Osteocyte (in vitro differentiated cells): ENCODE measurements around the gene TSPAN5. TPM values are rescaled to one million over a fixed set of nuclear protein-coding genes. Genes with fewer than 3 reads are reported as not detected.

Experiments used
- DNase-seq: peaks from one replicate; pipeline ENCODE4 v3.0.0; 2021; ENCODE audit warnings: mixed read lengths; ENCODE audit not compliant: unreplicated experiment; ENCODE audit errors: extremely low spot score
- H3K27ac Mint-ChIP-seq: one replicate; pipeline ENCODE4 v1.8.0; 2021; ENCODE audit warnings: mild to moderate bottlenecking, mixed read lengths; ENCODE audit not compliant: unreplicated experiment
- H3K27me3 Mint-ChIP-seq: one replicate; pipeline ENCODE4 v1.8.0; 2021; ENCODE audit warnings: mixed read lengths; ENCODE audit not compliant: unreplicated experiment
- H3K36me3 Mint-ChIP-seq: one replicate; pipeline ENCODE4 v1.8.0; 2021; ENCODE audit warnings: mixed read lengths; ENCODE audit not compliant: unreplicated experiment
- H3K4me1 Mint-ChIP-seq: one replicate; pipeline ENCODE4 v1.8.0; 2021; ENCODE audit warnings: mixed read lengths; ENCODE audit not compliant: unreplicated experiment
- H3K4me3 Mint-ChIP-seq: one replicate; pipeline ENCODE4 v1.8.0; 2021; ENCODE audit warnings: mild to moderate bottlenecking, moderate library complexity, mixed read lengths; ENCODE audit not compliant: unreplicated experiment
- H3K9me3 Mint-ChIP-seq: one replicate; pipeline ENCODE4 v1.8.0; 2021; ENCODE audit warnings: mixed read lengths; ENCODE audit not compliant: unreplicated experiment
- total RNA-seq: library from RNA; stranded (reverse); gene quantifications from 2 replicates; pipeline ENCODE4 v1.2.1, GENCODE V29; 2021
- TF ChIP-seq, protein P1 (sequence below): fragments of 200-600 bp; sonication (generic); IDR thresholded peaks from 2 replicates; pipeline ENCODE4 v1.5.0; 2021; ENCODE audit warnings: antibody characterized with exemption, mild to moderate bottlenecking, moderate library complexity

The TSPAN5 gene
- total RNA-seq, 1 donor from 2014 or later: 64.2 TPM

- H3K4me3 Mint-ChIP-seq: no peak overlapping the region
- peaks cover 77% of the 10 kb centered on the region for H3K4me1 Mint-ChIP-seq
These were observed 141.8 kb downstream of the TSPAN5 start for GRCh38 chr4:98516441-98517217.

GRCh38 chr4:98516042-98516440, 142.4 kb downstream of the TSPAN5 start:
- Mint-ChIP-seq H3K27me3 (no peaks in the 10 kb centered on the region), H3K9me3 (no peaks in the 10 kb centered on the region), H3K4me3 (no peak overlapping the region), H3K27ac (peak overlapping the region; percentile 83), H3K4me1 (peaks cover 78% of the 10 kb centered on the region), H3K36me3 (no peaks in the 10 kb centered on the region)
- DNase-seq: no peak
- TF ChIP-seq, protein P1, sequence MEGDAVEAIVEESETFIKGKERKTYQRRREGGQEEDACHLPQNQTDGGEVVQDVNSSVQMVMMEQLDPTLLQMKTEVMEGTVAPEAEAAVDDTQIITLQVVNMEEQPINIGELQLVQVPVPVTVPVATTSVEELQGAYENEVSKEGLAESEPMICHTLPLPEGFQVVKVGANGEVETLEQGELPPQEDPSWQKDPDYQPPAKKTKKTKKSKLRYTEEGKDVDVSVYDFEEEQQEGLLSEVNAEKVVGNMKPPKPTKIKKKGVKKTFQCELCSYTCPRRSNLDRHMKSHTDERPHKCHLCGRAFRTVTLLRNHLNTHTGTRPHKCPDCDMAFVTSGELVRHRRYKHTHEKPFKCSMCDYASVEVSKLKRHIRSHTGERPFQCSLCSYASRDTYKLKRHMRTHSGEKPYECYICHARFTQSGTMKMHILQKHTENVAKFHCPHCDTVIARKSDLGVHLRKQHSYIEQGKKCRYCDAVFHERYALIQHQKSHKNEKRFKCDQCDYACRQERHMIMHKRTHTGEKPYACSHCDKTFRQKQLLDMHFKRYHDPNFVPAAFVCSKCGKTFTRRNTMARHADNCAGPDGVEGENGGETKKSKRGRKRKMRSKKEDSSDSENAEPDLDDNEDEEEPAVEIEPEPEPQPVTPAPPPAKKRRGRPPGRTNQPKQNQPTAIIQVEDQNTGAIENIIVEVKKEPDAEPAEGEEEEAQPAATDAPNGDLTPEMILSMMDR: no peak

More at GRCh38 chr4:98516441-98517217, 141.8 kb downstream of the TSPAN5 start:
- TF ChIP-seq, protein P1: no peak
- H3K27ac Mint-ChIP-seq: peak overlapping the region; percentile 83
- H3K27me3 Mint-ChIP-seq: no peaks in the 10 kb centered on the region
- no peaks in the 10 kb centered on the region for H3K9me3 Mint-ChIP-seq
- no peak for DNase-seq
- no peaks in the 10 kb centered on the region for H3K36me3 Mint-ChIP-seq

DNA sequence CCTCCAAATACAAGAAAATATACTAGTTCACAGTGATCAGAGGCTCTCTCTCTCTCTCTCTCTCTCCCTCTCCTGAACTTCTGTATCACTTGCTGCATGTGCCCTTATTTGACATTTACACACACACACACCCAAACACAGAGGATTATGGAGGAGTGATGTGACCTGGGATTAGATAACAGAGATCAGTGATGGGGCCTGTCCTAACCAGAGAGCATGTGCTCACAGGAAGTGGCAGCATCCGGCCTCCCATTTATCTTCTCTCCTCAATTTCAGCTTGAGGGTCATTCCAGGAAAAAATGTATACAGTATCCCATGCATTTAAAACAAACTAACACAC, 143.0 kb downstream of the TSPAN5 start:
- no peaks in the 10 kb centered on the region for H3K36me3 Mint-ChIP-seq
- TF ChIP-seq, protein P1: no peak
- DNase-seq: no peak
- H3K9me3 Mint-ChIP-seq: no peaks in the 10 kb centered on the region
- peaks cover 84% of the 10 kb centered on the region for H3K4me1 Mint-ChIP-seq
- H3K27me3 Mint-ChIP-seq: no peaks in the 10 kb centered on the region
- H3K27ac Mint-ChIP-seq: peak overlapping the region; percentile 83
- H3K4me3 Mint-ChIP-seq: no peak overlapping the region

GRCh38 chr4:98514741-98515469, 143.5 kb downstream of the TSPAN5 start:
- Mint-ChIP-seq H3K36me3 (no peaks in the 10 kb centered on the region), H3K27me3 (no peaks in the 10 kb centered on the region), H3K4me1 (peaks cover 85% of the 10 kb centered on the region), H3K4me3 (no peak overlapping the region), H3K27ac (peak overlapping the region; percentile 83), H3K9me3 (no peaks in the 10 kb centered on the region)
- TF ChIP-seq, protein P1: no peak
- DNase-seq: no peak

DNA sequence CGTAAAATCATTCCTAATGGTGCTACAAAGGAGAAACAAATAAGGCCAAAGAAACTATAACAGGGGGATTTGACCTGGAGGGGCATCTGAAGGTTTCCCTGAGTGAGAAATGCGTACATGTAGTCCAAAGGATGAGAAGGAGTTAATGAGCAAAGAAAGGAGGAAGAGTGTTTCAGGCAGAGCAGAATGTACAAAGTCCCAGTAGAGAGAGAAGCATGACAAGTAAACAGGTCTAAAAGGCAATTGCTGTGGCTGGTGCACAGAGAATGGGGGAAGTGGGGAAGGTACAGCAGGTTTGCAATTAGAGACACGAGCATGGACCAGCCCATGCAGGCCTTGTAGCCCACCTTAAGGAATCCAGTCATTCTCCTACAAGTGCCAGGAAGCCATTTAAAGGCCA, 145.5 kb downstream of the TSPAN5 start:
- H3K27me3 Mint-ChIP-seq: no peaks in the 10 kb centered on the region
- H3K4me1 Mint-ChIP-seq: peaks cover 81% of the 10 kb centered on the region
- no peaks in the 10 kb centered on the region for H3K36me3 Mint-ChIP-seq
- TF ChIP-seq, protein P1: no peak
- peak overlapping the region; percentile 7 for H3K27ac Mint-ChIP-seq
- no peak overlapping the region for H3K4me3 Mint-ChIP-seq
- DNase-seq: no peak
- no peaks in the 10 kb centered on the region for H3K9me3 Mint-ChIP-seq
